T-helper 22 cell (primary cell): ENCODE measurements around the gene ACTR5.
"Not testable (repeated sequence)": the region's sequence is repeated elsewhere in the genome, so short reads cannot be mapped to it uniquely, and the experiment has no call there.

Source experiments
- DNase-seq: peaks from one replicate; pipeline ENCODE4 v3.0.0-alpha.2; 2020; ENCODE audit warnings: low read depth

The ACTR5 gene

DNA sequence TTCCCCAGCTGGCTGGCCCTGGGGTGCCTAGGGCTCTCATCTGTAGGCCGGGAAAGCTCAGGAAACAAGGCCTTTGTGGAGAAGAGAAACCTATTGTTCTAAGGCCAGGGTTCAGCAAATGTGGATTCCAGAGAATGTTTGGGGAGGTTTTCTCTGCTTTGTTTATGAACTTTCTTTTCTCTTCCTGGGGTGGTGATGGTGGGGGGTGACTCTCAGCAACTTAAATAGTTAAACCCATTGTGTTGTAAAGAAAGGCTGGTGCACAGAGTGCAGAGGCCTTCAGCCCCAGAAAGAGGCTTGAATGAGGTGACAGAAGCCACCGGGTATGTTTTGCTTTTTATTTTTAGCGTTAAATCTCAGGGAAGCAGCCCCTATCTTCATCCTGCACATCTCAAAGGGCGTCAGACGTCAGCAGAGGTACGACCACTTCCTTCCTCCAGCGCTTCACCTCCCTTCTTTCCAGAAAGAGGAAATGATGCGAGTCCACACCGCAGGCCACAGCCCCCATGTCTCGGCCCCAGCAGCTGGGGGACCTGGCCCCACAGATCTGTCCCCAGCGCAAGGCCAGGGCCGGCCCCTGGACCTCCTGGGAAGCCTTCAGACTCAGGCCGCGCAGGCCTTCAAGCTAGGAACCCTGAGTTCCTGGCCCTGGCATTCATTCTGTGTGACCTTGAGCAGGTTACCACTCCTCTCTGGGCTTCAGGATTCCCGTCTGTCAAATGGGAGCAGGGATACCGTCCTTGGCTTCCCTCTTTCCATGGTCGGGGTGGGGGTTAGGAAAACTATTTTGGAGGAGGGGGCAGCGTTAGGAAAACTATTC, 56.6 kb downstream of the ACTR5 start:
- peak; percentile 82 for DNase-seq

DNA sequence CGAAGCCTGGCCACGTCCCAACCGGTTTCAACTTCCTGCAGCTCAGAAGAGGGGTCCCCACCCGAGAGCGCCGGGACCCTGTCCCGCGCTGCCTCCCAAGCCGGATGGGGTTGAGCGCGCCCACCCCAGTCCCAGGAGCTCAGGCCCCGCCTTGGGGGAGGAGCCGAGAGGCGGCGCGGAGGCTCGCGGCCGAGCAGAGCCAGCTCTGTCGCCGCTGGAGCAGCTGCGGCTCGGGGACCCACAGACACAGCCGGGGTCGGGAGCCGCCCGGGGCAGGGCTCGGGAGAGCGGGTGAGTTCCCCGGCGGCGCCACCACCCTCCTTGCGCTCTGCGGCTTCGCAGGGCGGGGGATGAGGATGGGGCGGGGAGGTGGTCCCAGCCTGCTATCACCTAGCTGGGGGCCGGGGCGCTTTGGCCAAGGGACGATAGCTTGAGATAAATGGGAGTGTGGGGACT, 57.3 kb downstream of the ACTR5 start, which contains the start of gene PPP1R16B:
TSS of gene PPP1R16B (plus strand) at position 196 of the 456 bp plus-strand sequence. CDS start 30,229 bp downstream, outside the sequence.
- DNase-seq, result peak; percentile 67

DNA sequence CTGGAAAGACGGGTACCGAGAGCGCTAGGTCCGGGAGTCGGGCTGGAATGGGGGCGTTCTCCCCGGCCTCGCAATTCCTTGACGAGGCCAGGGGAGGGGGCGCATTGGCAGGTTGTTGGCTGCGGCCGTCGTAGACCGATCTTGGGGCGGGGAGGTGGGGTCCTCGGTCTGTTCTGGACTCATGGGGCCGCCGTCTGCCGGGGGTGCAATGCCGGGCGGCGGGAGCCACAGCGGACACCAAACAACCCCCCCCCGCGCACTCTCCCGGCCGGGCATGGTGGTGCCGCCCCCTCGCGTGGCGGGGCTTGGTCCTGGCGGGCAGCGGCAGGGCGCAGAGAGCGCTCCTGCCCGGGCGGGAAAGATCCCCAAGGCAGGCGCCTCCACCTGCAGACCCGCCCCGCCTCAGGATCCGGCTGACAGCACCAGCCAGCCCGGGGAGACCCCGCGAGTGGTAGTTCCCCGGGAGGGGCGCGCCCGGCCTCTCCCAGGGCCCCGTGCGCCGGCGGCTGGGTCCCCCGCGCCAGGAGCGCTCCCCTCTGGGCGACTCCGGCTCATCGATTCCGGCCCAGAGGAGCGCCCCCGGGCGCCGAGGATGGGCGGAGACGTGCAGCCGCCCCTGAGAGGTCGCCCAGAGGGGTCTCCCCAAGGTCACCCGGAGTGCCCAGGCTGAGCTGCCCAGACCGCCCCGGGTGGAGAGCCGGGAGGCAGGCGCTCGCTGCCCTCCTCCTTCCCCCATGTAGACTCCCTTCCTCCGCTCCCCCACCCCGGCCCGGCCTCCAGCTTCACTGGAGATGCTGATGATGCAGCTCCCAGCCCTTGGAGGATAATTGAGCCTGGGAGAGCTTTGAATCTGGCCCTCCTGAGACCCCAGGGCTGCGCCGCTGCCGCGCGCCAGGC, 57.9 kb downstream of the ACTR5 start:
- DNase-seq, result peak; percentile 40

DNA sequence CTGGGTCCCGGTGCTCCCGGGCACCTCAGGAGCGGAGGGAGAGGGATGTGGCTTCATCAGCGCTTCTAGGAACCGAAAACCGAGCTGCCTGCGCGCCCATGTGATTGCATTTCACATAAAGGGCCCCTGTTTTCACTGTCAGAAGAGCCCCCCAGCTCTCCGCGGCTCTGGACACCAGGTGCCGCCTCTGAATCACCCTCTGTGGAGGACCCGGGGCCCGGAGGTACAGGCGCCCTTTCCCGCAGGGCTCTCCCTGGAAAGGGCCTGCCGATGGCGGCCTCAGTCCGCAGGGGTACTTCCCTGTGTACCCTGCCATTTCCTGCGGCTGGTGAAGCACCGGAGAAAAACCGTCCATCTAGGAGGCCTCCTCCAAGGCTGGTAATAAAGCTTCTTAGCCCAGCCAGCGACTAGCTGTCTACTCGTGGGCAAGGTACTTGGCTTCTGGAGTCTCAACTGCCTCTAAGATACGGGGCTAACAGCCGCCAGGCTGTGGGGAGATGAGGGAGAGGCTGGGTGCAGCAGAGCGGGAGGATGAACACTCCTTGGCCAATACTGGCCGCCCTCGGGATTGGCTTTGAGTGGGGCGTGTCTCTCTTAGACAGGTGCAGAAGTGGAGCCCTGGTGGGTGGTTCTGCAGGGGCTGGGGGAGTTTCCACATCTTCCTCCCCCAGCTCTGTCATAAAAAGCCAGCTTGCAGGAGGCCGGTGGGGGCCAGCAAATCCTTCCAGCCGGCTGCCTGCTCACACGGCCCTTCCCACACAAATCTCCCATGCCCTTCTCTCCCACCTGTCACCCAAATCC, 58.8 kb downstream of the ACTR5 start:
- peak; percentile 58 for DNase-seq

DNA sequence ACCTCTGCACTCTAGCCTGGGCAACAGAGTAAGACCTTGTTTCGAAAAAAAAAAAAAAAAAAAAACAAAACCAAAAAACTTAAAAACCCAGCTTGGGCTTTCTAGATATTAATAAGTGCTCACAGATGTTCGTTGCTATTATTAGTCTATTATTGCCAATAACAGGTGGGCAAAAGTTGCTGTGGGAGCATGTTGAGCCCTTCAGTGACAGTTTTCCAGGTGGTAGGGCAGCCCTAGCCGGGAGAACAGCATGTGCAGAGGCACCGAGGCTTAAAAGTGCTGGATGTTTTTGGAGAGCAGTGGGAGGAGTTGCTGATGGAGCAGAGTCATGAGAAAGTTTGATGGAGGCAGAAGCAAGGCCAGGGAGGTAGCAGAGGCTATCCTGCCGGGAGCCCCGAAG, 61.7 kb downstream of the ACTR5 start:
- DNase-seq, result no peak

DNA sequence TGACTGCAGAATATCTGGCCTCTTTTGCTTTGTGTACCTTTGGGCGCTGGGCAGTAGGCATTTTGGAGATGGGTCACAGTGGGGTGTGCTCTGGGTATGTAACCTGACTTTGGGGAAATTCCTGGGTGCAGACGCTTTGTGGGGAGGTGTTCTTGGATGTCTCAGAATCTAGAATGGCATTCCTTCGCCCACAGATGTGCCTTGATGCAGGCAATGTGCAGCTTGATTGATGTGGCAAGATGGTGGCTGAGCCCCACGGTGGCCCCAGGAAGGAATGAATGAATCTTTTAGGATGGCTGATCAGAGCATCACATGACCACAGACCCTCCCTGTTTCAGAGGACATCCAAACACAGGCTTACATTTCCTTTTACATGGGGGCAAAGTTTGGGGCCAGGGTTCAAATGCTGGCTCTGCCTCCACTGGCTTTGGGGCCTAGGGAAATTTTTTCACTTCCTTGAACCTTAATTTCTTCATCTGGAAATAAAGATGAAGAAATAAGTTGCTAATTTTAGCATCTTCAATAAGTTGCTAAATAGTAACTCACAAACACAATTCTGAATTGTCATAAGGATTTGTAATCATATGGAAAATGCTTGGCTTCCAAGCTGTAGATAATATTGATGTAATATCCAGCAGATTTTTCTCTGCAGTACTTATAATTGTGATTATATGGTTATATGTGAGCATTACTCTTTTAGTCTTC, 62.8 kb downstream of the ACTR5 start:
- DNase-seq, result peak; percentile 9

DNA sequence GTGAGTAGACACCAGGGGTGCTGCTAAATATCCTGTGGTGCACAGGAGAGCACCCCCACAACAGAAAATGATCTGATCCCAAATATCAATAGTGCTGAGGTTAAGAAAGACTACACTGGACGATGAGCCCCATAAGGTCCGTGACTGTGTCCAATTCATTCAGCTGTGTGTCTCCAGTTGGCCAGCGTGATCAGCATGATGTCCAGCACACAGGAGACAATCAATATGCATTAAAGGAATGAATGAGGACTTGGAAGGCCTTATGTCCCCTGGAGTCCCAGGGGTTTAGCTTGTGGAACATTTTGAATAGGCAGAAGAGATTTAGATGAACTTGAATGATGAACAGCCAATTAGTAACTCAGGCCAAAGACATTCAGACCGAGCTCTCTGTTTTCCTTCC, 63.5 kb downstream of the ACTR5 start:
- no peak for DNase-seq

DNA sequence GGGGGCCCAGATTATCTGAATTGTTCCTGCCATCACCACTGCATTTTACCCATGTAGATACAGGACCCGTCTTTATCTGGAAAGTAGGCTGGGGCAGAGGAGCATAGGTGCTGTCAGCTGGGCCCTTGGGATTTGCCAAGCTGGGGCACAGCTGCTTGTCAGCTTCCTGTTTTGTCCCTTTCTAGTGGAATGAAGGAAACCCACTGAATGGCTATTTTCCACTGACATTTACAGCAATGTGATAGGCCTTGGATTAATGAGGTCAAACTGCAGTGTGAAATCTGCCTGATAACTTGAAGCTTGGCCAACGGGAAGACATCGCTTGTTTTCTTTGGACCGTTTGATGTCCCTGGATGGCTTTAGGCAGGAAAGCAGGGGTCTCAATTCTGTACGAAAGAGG, 63.9 kb downstream of the ACTR5 start:
- DNase-seq, result no peak

DNA sequence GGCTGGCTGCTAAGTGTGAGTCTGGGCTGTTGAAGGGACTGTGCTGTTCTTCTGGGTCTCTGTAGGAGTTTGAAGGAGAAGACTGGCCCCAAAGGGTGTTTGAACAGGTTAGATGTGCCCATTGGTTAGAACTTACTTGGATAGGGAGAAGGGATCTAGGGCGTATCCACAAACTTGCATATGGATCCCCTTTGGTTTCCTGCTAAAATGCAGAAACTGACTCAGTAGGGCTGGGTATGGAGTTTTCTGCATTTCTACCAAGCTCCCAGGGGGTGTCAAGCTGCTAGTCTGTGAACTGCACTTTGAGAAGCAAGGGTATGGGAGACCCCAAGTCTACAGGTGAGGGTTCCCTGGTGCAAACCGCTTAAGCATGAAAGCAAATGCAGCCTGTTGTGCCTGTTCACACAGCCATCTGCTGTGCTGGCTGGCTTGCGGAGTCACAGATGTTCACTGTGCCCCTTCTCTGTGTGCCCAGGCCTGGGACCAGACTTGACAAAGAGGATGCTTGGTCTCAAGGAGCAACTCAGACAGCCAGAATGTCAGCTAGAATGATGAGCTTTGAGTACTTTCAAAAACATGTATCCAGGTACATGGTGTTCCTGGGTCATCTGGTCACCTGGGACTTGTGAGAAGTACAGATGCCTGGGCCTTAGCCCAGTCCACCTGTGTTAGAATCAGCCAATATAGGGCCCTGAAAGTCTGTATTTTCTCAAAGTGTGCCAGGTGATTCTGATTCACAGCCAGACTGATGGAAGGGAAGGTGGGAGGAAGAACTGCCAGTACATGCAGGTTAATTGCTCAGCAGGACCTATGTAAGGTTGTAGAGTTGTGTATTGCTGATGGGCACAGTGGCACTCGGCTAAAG, 64.7 kb downstream of the ACTR5 start:
- DNase-seq, result no peak

DNA sequence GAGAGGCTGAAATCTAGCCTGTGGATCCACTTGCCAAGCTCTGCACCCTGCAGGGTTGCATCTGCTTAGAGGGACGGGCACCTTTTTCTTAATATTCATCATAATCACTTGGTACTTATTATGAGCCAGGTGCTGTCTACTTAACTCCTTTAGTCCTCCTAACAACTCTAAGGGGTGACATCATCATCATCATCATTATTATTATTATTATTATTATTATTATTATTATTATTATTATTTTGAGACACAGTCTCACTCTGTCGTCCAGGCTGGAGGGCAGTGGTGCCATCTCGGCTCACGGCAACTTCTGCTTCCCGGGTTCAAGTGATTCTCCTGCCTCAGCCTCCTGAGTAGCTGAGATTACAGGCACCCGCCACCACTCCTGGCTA, 65.3 kb downstream of the ACTR5 start:
- DNase-seq, result not testable (repeated sequence)

DNA sequence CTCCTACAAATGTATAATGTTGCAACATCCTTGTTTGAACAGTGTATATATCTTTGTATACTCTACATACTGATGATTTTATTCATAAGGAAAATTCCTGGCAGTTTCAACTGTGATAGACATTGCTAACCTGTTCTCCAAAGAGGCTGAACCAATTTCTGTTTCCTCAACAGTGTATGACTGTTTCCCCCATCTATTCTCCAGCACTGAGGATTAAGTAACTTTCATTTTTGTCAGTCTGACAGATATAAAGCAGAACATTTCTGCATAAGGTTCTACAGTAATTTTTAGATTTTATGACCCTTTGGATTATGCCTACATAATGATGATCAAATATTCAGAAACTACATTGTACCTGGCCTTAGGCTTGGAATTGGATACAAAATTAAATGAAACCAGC, 67.2 kb downstream of the ACTR5 start:
- DNase-seq, result no peak

DNA sequence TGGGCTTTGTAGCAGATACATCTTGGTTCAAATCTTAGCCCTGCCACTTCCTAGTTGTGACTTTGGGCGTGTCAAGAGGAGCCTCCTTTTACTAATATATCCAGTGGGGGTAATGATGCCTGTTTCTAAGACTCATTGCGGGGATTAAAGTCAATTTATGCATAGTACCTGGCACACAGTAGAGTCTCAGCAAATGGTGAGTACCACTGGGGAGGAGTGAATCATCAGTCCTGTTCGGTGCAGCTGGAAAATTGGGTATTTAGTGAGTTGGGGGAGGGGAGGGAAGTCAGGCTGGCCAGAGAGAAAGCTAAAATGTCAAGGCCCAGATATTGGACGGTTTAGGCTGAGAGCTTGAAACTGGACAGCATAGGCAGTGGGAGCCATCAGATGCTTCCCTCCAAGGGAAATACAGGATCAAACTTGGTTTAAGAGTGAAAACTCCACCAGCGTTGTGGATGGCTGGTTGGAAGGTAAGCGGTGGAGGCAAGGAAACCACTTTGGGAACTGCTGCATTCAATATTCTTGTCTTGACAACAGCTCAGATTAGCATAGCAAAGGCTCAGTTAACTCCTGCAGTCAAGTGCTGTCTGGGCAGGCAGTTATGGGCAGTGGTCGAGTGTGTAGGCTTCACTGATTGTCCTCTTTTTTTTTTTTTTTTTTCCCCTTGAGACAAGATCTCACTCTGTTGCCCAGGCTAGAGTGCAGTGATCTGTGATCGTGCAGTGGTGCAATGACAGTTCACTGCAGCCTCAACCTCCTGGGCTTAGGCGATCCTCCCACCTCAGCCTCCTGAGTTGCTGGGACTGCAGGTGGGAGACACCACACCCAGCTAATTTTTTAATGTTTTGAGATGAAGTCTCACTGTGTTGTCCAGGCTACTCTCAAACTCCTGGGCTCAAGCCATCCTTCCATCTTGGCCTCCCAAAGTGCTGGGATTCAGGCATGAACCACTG, 70.1 kb downstream of the ACTR5 start:
- DNase-seq, result no peak
